Measurements from ENCODE around the gene SPEF2. TPM values are rescaled to one million over a fixed set of nuclear protein-coding genes. Genes with fewer than 3 reads are reported as not detected.

The SPEF2 gene
- total and polyA plus RNA-seq, 9 of the 15 experiments (the other 6 are each of a cell fraction or from before 2014, with no cell fraction given): 0.11 to 0.62 (median 0.20) TPM; not detected in 2

DNA sequence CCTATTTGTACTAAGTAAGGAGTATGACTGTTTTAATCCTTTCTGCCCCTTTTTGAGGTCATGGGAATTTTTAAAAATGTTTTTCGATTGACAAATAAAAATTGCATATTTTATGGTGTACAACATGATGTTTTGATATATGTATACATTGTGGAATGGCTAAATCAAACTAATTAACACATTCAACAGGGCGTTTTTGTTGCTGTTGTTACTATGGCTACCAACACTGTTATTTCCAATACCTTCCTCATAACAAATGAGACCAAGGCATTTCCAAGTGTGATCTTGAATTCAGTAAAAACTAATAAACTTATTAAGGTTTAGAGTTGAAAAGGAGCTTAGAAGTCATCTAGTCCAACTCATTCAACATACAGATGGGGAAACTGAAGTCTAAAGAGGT is 30.2 kb upstream of the SPEF2 start:
- CTCF ChIA-PET (ENCODE audit: low intra/inter-chr PET ratio): no interaction called here

DNA sequence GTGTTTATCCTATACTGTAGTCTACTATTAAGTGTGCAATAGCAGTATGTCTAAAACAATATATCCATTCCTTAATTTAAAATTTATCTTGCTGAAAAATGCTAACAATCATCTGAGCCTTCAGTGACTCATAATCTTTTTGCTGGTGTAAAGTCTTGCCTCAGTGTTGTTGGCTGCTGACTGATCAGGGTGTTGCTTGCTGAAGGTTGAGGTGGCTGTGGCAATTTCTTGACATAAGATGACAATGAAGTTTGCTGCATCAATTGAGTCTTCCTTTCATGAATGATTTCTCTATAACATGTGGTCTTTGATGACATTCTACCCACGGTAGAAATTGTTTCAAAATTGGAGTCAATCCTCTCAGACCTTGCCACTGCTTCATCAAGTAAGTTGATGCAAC is 24.3 kb upstream of the SPEF2 start:
- intact Hi-C loops (cut with micrococcal nuclease): no loop called here
- Histone ChIP-seq H3K9me3 (replicated peaks; ENCODE audit: control insufficient read depth, insufficient read depth, low read depth, low read length) (no peaks in the 10 kb centered on the region), H2AFZ (ENCODE audit: low read depth, low read length) (no peak overlapping the region), H3K27me3 (ENCODE audit: control insufficient read depth in 2 of 2, insufficient read depth in 2 of 2, low read length in 2 of 2) (no peaks in the 10 kb centered on the region), H3K9me1 (ENCODE audit: control insufficient read depth, insufficient read depth, low read length) (no peaks in the 10 kb centered on the region), H3K4me3 (no peak overlapping the region), H3K9ac (ENCODE audit: insufficient read depth in 1 of 2, low read depth in 2 of 2, low read length in 2 of 2) (no peak overlapping the region), H3K4me2 (ENCODE audit: insufficient read depth, low read length) (no peak overlapping the region), H3K79me2 (ENCODE audit: control insufficient read depth, insufficient read depth, low read length) (no peaks in the 10 kb centered on the region), H3K27ac (ENCODE audit: extremely low read depth, low read depth, low read length) (no peak overlapping the region), H3K36me3 (ENCODE audit: control insufficient read depth, insufficient read depth, low read length) (no peaks in the 10 kb centered on the region), H4K20me1 (replicated peaks; ENCODE audit: control insufficient read depth, insufficient read depth, low read length) (no peaks in the 10 kb centered on the region), H3K4me1 (replicated peaks in 1 of 2; ENCODE audit: control insufficient read depth in 2 of 2, insufficient read depth in 2 of 2, low read length in 2 of 2) (no peaks in the 10 kb centered on the region)
- FAIRE-seq (no peak), DNase-seq (ENCODE audit: extremely low read depth in 1 of 4, low spot score in 3 of 4) (no peak), ATAC-seq (no peak)
- WGBS (ENCODE audit: insufficient coverage, low coverage, missing lambda C conversion rate): 0% methylated on average over 1 of the region's 1 CpG
- ChIA-PET CTCF (ENCODE audit: low intra/inter-chr PET ratio) (no interaction called here), POLR2A (no interaction called here)
- in situ Hi-C loops (cut with MboI): no loop called here
- no TSS peak for BruUV-seq (replicated peaks)
- TF ChIP-seq ZNF561 (CRISPR knock-in tag; conservative IDR thresholded peaks at IDR 0.05) (no peak), ZNF134 (CRISPR knock-in tag; conservative IDR thresholded peaks at IDR 0.05) (no peak), ZNF707 (CRISPR knock-in tag; conservative IDR thresholded peaks at IDR 0.05) (no peak), ZNF77 (CRISPR knock-in tag; IDR thresholded peaks at IDR 0.05) (no peak), ZFX (CRISPR knock-in tag; IDR thresholded peaks at IDR 0.05) (no peak), PTBP1 (IDR thresholded peaks at IDR 0.05; ENCODE audit: low read depth, low read length) (no peak), NFYB (IDR thresholded peaks at IDR 0.05; ENCODE audit: extremely low read depth, insufficient read length) (no peak), ARNT (IDR thresholded peaks at IDR 0.05) (no peak), MAFG (tag; conservative IDR thresholded peaks at IDR 0.05) (no peak), JUND (IDR thresholded peaks at IDR 0.05; ENCODE audit: borderline replicate concordance, low read depth, low read length) (no peak), JUND (tag; IDR thresholded peaks at IDR 0.05; ENCODE audit: borderline replicate concordance, low read depth, low read length) (no peak)
- TF ChIP-seq, protein P1, sequence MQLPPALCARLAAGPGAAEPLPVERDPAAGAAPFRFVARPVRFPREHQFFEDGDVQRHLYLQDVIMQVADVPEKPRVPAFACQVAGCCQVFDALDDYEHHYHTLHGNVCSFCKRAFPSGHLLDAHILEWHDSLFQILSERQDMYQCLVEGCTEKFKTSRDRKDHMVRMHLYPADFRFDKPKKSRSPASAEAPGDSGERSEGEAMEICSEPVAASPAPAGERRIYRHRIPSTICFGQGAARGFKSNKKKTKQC (CRISPR knock-in tag; IDR thresholded peaks at IDR 0.05): no peak
- TF ChIP-seq, protein P2, sequence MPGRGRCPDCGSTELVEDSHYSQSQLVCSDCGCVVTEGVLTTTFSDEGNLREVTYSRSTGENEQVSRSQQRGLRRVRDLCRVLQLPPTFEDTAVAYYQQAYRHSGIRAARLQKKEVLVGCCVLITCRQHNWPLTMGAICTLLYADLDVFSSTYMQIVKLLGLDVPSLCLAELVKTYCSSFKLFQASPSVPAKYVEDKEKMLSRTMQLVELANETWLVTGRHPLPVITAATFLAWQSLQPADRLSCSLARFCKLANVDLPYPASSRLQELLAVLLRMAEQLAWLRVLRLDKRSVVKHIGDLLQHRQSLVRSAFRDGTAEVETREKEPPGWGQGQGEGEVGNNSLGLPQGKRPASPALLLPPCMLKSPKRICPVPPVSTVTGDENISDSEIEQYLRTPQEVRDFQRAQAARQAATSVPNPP (IDR thresholded peaks at IDR 0.05; ENCODE audit: borderline replicate concordance, insufficient read depth, insufficient read length): no peak
- TF ChIP-seq, protein P3, sequence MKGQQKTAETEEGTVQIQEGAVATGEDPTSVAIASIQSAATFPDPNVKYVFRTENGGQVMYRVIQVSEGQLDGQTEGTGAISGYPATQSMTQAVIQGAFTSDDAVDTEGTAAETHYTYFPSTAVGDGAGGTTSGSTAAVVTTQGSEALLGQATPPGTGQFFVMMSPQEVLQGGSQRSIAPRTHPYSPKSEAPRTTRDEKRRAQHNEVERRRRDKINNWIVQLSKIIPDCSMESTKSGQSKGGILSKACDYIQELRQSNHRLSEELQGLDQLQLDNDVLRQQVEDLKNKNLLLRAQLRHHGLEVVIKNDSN (CRISPR knock-in tag; IDR thresholded peaks at IDR 0.05): no peak

More for the DNA sequence above, 30.2 kb upstream of the SPEF2 start:
- Histone ChIP-seq H3K4me1 (replicated peaks in 1 of 2; ENCODE audit: control insufficient read depth in 2 of 2, insufficient read depth in 2 of 2, low read length in 2 of 2) (no peaks in the 10 kb centered on the region), H3K27me3 (ENCODE audit: control insufficient read depth in 2 of 2, insufficient read depth in 2 of 2, low read length in 2 of 2) (no peaks in the 10 kb centered on the region), H3K4me3 (no peak overlapping the region), H3K27ac (ENCODE audit: extremely low read depth, low read depth, low read length) (no peak overlapping the region), H3K79me2 (ENCODE audit: control insufficient read depth, insufficient read depth, low read length) (no peaks in the 10 kb centered on the region), H3K36me3 (ENCODE audit: control insufficient read depth, insufficient read depth, low read length) (no peaks in the 10 kb centered on the region), H3K9ac (ENCODE audit: insufficient read depth in 1 of 2, low read depth in 2 of 2, low read length in 2 of 2) (no peak overlapping the region), H2AFZ (ENCODE audit: low read depth, low read length) (no peak overlapping the region), H3K9me1 (ENCODE audit: control insufficient read depth, insufficient read depth, low read length) (no peaks in the 10 kb centered on the region), H3K4me2 (ENCODE audit: insufficient read depth, low read length) (no peak overlapping the region), H4K20me1 (replicated peaks; ENCODE audit: control insufficient read depth, insufficient read depth, low read length) (no peaks in the 10 kb centered on the region), H3K9me3 (replicated peaks; ENCODE audit: control insufficient read depth, insufficient read depth, low read depth, low read length) (peaks cover 2% of the 10 kb centered on the region; the same call in 1 of the 2 replicates)
- intact Hi-C loops (cut with micrococcal nuclease): no loop called here
- ATAC-seq: no peak
- in situ Hi-C loops (cut with MboI): no loop called here
- WGBS (ENCODE audit: insufficient coverage, low coverage, missing lambda C conversion rate): 0% methylated on average over 2 of the region's 2 CpGs
- BruUV-seq (replicated peaks): no TSS peak
- no peak for DNase-seq (ENCODE audit: extremely low read depth in 1 of 4, low spot score in 3 of 4)
- POLR2A ChIA-PET: no interaction called here
- no peak for FAIRE-seq
- TF ChIP-seq ZNF197 (CRISPR knock-in tag; IDR thresholded peaks at IDR 0.05; ENCODE audit: low read depth) (no peak), SMAD3 (CRISPR knock-in tag; conservative IDR thresholded peaks at IDR 0.05) (no peak)
